NT2/D1 (cell line): ENCODE results near the gene UBAP1L.

Experiments
- SUZ12 ChIP-seq: IDR thresholded peaks from 2 replicates; pipeline ENCODE4 v1.6.1; 2011; ENCODE audit not compliant: insufficient read length, insufficient read depth; ENCODE audit errors: extremely low read depth
- YY1 ChIP-seq: IDR thresholded peaks from 2 replicates; pipeline ENCODE4 v1.6.1; 2011; ENCODE audit not compliant: insufficient read length, insufficient read depth
- ZNF274 ChIP-seq: IDR thresholded peaks from 2 replicates; pipeline ENCODE4 v1.6.1; 2011; ENCODE audit warnings: mild to moderate bottlenecking, low read depth, low read length

- TF ChIP-seq SUZ12, result no peak
- no peak for TF ChIP-seq ZNF274
- no peak for TF ChIP-seq YY1
Observed at GRCh38 chr15:65110676-65111292, 4.2 kb downstream of the UBAP1L start.
